ENCODE results near the gene SLC24A2. TPM values are rescaled to one million over a fixed set of nuclear protein-coding genes. Genes with fewer than 3 reads are reported as not detected.

SLC24A2 gene
- total and polyA plus RNA-seq, 8 donors, result under 0.01 to 0.20 (median 0.05) TPM

DNA sequence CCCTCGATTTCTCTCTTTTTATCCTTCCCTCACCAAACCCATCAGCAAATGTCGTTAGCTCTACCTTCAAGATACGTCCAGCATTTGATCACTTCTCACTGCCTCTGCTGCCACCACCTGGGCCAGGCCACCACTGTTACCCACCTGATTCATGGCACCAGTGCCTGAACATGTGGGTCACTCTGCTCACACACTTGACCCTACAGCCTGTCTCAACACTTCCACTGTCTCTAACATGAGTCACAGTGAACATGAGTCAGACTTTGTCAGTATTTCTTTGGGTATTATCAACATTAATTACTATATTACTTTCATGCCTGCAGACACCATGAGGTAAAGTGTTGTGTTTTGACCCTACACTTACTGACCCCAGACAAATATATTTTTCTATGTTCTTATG lies 19.6 kb downstream of the SLC24A2 start:
- Histone ChIP-seq H3K4me1 (no peaks in the 10 kb centered on the region), H3K4me3 (no peak overlapping the region), H3K27me3 (no peaks in the 10 kb centered on the region), H3K27ac (no peak overlapping the region), H3K36me3 (no peaks in the 10 kb centered on the region), H3K9me3 (no peaks in the 10 kb centered on the region)
- ATAC-seq, result no peak
- TF ChIP-seq, protein P1, sequence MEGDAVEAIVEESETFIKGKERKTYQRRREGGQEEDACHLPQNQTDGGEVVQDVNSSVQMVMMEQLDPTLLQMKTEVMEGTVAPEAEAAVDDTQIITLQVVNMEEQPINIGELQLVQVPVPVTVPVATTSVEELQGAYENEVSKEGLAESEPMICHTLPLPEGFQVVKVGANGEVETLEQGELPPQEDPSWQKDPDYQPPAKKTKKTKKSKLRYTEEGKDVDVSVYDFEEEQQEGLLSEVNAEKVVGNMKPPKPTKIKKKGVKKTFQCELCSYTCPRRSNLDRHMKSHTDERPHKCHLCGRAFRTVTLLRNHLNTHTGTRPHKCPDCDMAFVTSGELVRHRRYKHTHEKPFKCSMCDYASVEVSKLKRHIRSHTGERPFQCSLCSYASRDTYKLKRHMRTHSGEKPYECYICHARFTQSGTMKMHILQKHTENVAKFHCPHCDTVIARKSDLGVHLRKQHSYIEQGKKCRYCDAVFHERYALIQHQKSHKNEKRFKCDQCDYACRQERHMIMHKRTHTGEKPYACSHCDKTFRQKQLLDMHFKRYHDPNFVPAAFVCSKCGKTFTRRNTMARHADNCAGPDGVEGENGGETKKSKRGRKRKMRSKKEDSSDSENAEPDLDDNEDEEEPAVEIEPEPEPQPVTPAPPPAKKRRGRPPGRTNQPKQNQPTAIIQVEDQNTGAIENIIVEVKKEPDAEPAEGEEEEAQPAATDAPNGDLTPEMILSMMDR (IDR thresholded peaks at IDR 0.05), result no peak
- no peak for FAIRE-seq
- DNase-seq, result no peak
- intact Hi-C loops (cut with DNase I), result no loop called here
- WGBS, 2 donors, result 32 to 52% methylated on average over 3 of the region's 3 CpGs

DNA sequence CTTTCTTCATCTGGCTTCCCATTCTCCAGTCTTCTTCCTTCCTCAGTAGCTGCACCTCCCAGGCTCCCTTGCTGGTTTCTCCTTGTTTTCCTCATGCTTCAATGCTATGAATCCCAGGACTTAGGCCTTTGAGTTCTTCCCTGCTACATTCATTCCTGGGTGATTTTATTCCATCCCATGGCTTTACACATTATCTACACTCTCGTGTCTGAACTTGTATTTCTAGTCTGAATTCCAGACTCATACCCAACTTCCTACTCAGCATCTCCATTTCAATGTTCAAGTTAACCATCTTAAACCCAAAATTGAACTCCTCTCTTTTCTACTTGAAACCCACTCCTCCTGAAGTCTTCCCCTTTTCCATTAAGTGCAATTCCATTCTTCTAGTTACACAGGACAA lies 20.0 kb downstream of the SLC24A2 start:
- intact Hi-C loops (cut with DNase I), result no loop called here
- no peak for FAIRE-seq

DNA sequence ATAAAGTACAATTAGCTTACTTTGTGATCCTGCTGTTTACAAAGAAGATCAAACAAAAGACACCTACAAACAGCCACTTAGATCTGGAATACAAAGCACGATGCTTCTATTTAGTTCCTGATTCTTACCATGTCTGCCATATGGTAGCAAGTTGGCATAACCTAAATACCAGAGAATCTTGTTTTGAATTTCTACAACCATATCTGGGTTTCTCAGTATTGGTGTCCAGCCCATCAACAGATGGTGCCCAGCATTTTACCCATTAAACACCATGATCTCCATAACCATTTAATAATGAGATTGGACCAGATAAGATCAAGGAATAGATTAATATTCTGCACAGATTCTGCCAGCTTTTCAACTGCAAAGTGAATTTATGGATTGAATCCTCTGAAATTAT lies 29.8 kb downstream of the SLC24A2 start:
- TF ChIP-seq, protein P1 (IDR thresholded peaks at IDR 0.05), result no peak
- no peak for DNase-seq
- H3K4me3 ChIP-seq, result no peak overlapping the region
- no peak for FAIRE-seq
- H3K27ac ChIP-seq, result no peak overlapping the region
- no peaks in the 10 kb centered on the region for H3K4me1 ChIP-seq
- no peaks in the 10 kb centered on the region for H3K9me3 ChIP-seq
- no peaks in the 10 kb centered on the region for H3K36me3 ChIP-seq
- intact Hi-C loops (cut with DNase I), result no loop called here
- no peak for ATAC-seq
- 35 to 46% methylated on average over 1 of the region's 1 CpG for WGBS, 2 donors
- H3K27me3 ChIP-seq, result no peaks in the 10 kb centered on the region

More for the DNA sequence above, 20.0 kb downstream of the SLC24A2 start:
- TF ChIP-seq, protein P1 (IDR thresholded peaks at IDR 0.05), result no peak
- Histone ChIP-seq H3K9me3 (no peaks in the 10 kb centered on the region), H3K4me1 (no peaks in the 10 kb centered on the region), H3K4me3 (no peak overlapping the region), H3K27me3 (no peaks in the 10 kb centered on the region), H3K36me3 (no peaks in the 10 kb centered on the region), H3K27ac (no peak overlapping the region)
- DNase-seq, result no peak
- ATAC-seq, result no peak
- 26 to 28% methylated on average over 1 of the region's 1 CpG for whole genome bisulfite sequencing, 2 donors

DNA sequence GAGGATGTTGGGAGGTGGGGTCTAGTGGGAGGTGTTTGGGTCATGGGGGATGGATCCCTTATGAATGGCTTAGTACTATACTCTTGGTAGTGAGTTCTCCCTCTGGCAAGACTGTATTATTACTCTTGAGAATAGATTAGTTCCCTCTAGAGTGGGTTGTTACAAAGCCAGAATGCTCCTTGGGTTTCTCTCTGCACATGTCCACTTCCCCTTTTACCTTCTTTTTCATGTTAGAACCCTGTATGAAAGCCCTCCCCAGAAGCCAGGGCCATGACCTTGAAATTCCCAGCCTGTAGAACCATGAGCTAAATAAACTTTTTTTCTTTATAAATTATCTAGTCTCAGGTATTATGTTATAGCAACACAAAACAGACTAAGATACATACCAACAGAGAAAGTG lies 31.1 kb downstream of the SLC24A2 start:
- no peaks in the 10 kb centered on the region for H3K36me3 ChIP-seq
- no peak for FAIRE-seq
- TF ChIP-seq, protein P1 (IDR thresholded peaks at IDR 0.05), result no peak
- no peak overlapping the region for H3K27ac ChIP-seq
- H3K4me3 ChIP-seq, result no peak overlapping the region
- H3K9me3 ChIP-seq, result no peaks in the 10 kb centered on the region
- no peaks in the 10 kb centered on the region for H3K27me3 ChIP-seq
- no peaks in the 10 kb centered on the region for H3K4me1 ChIP-seq
- intact Hi-C loops (cut with DNase I), result no loop called here
- ATAC-seq, result no peak
- no peak for DNase-seq

DNA sequence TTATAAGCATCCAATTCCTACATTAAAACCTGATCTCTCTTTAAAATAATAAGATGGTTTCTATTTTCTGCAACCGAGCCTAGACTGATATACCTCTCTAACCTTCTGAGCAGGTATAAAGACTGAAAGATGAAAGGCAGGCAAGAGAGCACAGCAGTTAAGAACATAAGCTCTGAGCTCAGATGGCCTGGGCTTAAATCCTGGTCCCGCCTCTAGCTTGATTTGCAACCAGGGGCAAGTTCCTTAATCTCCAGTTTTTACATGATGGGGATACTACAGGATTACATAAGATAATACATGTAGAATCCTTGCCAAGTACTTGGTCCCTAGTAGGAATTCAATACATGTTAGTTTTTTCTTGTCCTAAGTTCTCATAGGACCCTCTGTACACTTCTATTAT lies 33.9 kb downstream of the SLC24A2 start:
- no peaks in the 10 kb centered on the region for H3K27me3 ChIP-seq
- H3K4me1 ChIP-seq, result no peaks in the 10 kb centered on the region
- H3K27ac ChIP-seq, result no peak overlapping the region
- no peak overlapping the region for H3K4me3 ChIP-seq
- WGBS, 2 donors, result 69 to 77% methylated on average over 2 of the region's 2 CpGs
- FAIRE-seq, result no peak
- no peaks in the 10 kb centered on the region for H3K9me3 ChIP-seq
- no peak for DNase-seq
- no peak for ATAC-seq
- TF ChIP-seq, protein P1 (IDR thresholded peaks at IDR 0.05), result no peak
- intact Hi-C loops (cut with DNase I), result no loop called here
- H3K36me3 ChIP-seq, result no peaks in the 10 kb centered on the region

Data from pancreas (tissue), 10 donors.